Ishikawa (cell line): ENCODE results near the gene CYP2C8.

Source experiments
- CEBPB ChIP-seq: IDR thresholded peaks from 2 replicates; pipeline ENCODE4 v1.6.1; 2012
- EGR1 ChIP-seq: IDR thresholded peaks from 2 replicates; pipeline ENCODE4 v1.6.1; 2012
- EP300 ChIP-seq: IDR thresholded peaks from 2 replicates; pipeline ENCODE4 v1.6.1; 2012; ENCODE audit warnings: borderline replicate concordance
- FOXM1 ChIP-seq: IDR thresholded peaks from 2 replicates; pipeline ENCODE4 v1.6.1; 2012; ENCODE audit warnings: low read depth, borderline replicate concordance
- NFIC ChIP-seq: IDR thresholded peaks from 2 replicates; pipeline ENCODE4 v1.6.1; 2012
- RAD21 ChIP-seq: IDR thresholded peaks from 2 replicates; pipeline ENCODE4 v1.6.1; 2012; ENCODE audit warnings: low read depth
- TAF1 ChIP-seq: IDR thresholded peaks from 2 replicates; pipeline ENCODE4 v1.6.1; 2012; ENCODE audit warnings: low read depth, mild to moderate bottlenecking
- TCF12 ChIP-seq: IDR thresholded peaks from 2 replicates; pipeline ENCODE4 v1.6.1; 2012; ENCODE audit warnings: low read depth
- YY1 ChIP-seq: IDR thresholded peaks from 2 replicates; pipeline ENCODE4 v1.6.1; 2012; ENCODE audit warnings: low read depth
- TF ChIP-seq, protein P1 (sequence below): IDR thresholded peaks from 2 replicates; pipeline ENCODE4 v1.6.1; 2012
- TF ChIP-seq, protein P2 (sequence below): IDR thresholded peaks from 2 replicates; pipeline ENCODE4 v1.6.1; 2012
- TF ChIP-seq, protein P3 (sequence below): IDR thresholded peaks from 2 replicates; pipeline ENCODE4 v1.6.1; 2012; ENCODE audit warnings: low read depth, mild to moderate bottlenecking

GRCh38 chr10:95069286-95069685 is at the start of gene CYP2C8:
- TF ChIP-seq FOXM1 (no peak), EP300 (no peak), EGR1 (no peak), TAF1 (no peak), YY1 (no peak), NFIC (no peak), CEBPB (no peak), TCF12 (no peak), RAD21 (no peak)
- TF ChIP-seq, protein P1, sequence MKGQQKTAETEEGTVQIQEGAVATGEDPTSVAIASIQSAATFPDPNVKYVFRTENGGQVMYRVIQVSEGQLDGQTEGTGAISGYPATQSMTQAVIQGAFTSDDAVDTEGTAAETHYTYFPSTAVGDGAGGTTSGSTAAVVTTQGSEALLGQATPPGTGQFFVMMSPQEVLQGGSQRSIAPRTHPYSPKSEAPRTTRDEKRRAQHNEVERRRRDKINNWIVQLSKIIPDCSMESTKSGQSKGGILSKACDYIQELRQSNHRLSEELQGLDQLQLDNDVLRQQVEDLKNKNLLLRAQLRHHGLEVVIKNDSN, result no peak
- TF ChIP-seq, protein P2, sequence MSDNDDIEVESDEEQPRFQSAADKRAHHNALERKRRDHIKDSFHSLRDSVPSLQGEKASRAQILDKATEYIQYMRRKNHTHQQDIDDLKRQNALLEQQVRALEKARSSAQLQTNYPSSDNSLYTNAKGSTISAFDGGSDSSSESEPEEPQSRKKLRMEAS, result no peak
- TF ChIP-seq, protein P3, sequence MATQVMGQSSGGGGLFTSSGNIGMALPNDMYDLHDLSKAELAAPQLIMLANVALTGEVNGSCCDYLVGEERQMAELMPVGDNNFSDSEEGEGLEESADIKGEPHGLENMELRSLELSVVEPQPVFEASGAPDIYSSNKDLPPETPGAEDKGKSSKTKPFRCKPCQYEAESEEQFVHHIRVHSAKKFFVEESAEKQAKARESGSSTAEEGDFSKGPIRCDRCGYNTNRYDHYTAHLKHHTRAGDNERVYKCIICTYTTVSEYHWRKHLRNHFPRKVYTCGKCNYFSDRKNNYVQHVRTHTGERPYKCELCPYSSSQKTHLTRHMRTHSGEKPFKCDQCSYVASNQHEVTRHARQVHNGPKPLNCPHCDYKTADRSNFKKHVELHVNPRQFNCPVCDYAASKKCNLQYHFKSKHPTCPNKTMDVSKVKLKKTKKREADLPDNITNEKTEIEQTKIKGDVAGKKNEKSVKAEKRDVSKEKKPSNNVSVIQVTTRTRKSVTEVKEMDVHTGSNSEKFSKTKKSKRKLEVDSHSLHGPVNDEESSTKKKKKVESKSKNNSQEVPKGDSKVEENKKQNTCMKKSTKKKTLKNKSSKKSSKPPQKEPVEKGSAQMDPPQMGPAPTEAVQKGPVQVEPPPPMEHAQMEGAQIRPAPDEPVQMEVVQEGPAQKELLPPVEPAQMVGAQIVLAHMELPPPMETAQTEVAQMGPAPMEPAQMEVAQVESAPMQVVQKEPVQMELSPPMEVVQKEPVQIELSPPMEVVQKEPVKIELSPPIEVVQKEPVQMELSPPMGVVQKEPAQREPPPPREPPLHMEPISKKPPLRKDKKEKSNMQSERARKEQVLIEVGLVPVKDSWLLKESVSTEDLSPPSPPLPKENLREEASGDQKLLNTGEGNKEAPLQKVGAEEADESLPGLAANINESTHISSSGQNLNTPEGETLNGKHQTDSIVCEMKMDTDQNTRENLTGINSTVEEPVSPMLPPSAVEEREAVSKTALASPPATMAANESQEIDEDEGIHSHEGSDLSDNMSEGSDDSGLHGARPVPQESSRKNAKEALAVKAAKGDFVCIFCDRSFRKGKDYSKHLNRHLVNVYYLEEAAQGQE, result no peak
